22Rv1 (cell line): ENCODE measurements around the gene CHSY1.

Experiments used
- H3K27ac ChIP-seq: fragments of 450-650 bp; 2 replicates; pipeline ENCODE4 v1.5.1; 2017
- ZFX ChIP-seq: fragments of 450-650 bp; IDR thresholded peaks from 2 replicates; pipeline ENCODE4 v1.6.1; 2017; ENCODE audit warnings: antibody characterized with exemption, borderline replicate concordance
- TF ChIP-seq, protein P1 (sequence below): fragments of 450-650 bp; IDR thresholded peaks from 2 replicates; pipeline ENCODE4 v1.5.1; 2017; ENCODE audit warnings: mild to moderate bottlenecking

Gene CHSY1

DNA sequence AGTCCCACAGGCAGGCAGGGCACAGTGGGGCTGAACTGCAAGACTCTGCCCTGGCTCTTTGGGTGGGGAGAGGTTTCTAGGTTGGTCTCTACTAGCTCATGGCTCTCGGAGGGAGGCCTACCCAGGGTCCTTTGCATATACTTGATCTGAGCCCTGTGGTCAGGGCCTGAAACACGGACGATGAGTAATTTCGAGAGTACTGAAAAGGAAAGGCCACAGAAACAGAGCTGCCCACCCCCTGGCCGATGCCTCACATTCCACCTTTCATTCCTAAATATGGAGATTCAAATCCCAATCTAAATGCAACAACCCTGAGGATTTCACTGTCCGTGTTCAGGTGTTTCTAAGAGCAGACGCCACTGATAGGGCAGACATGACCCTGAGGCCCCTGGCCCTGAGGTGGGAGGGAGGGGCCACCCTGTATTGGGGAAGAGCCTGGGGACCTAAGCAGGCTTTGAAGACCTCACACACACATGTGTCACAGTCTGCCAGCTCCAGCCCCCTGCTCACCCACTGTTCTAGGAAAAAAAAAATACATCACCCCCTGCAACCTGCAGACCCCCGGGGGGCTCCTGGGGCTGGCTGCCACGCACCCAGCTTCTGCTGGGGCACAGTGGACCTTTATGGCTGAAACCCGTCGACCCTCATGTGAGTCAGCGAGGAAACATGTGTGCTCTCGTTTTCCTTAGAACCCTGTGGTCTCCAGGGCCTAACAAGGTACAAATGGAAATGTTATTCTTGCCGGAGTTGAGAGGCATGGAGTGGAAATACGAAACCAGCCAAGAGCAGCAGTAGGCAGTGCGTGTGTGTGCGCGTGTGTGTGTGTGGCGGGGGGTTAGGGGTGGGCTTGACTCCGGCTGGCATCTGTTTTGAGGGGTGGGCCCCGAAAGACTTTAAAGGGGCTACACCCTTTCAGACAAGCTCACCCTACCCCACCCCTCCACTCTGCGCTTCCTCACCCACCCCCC lies 112.7 kb downstream of the CHSY1 start:
- TF ChIP-seq, protein P1, sequence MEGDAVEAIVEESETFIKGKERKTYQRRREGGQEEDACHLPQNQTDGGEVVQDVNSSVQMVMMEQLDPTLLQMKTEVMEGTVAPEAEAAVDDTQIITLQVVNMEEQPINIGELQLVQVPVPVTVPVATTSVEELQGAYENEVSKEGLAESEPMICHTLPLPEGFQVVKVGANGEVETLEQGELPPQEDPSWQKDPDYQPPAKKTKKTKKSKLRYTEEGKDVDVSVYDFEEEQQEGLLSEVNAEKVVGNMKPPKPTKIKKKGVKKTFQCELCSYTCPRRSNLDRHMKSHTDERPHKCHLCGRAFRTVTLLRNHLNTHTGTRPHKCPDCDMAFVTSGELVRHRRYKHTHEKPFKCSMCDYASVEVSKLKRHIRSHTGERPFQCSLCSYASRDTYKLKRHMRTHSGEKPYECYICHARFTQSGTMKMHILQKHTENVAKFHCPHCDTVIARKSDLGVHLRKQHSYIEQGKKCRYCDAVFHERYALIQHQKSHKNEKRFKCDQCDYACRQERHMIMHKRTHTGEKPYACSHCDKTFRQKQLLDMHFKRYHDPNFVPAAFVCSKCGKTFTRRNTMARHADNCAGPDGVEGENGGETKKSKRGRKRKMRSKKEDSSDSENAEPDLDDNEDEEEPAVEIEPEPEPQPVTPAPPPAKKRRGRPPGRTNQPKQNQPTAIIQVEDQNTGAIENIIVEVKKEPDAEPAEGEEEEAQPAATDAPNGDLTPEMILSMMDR, result no peak
- no peak for TF ChIP-seq ZFX
- no peak overlapping the region for H3K27ac ChIP-seq

DNA sequence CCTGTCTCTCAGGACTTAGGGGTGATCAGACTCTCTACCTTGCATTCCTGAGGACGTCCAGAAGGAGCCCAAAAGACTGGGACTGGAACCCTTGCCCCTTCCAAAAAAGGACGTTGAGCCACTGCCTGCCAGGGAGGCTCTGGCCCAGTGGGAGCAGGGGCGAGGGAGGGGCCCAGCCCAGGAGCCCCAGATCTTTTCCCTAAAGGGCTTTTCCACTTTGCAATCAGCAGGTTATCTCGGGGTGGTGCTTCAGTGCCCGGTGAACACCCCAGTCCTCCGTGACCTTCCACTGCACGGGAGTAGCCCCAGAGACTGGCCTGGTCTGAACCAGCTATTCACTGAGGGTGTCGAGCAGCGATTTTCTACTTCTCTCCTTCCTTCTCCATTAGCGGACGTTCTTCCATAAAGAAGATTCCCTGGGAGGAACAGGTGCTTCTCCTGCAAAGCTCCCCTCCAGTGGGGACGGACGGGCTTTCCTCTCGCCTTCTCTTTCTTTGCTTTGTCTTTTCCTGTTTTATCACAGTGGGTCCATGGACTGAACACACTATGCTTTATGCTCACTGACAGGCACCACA lies 113.7 kb downstream of the CHSY1 start:
- H3K27ac ChIP-seq, result no peak overlapping the region

GRCh38 chr15:101137312-101137940 lies 114.4 kb downstream of the CHSY1 start:
- TF ChIP-seq, protein P1, result no peak
- H3K27ac ChIP-seq, result no peak overlapping the region

More for the DNA sequence above, 113.7 kb downstream of the CHSY1 start:
- TF ChIP-seq, protein P1, result no peak
- TF ChIP-seq ZFX, result no peak

- no peak for TF ChIP-seq ZFX
- no peak overlapping the region for H3K27ac ChIP-seq
These were observed 115.2 kb downstream of the CHSY1 start for GRCh38 chr15:101136381-101137268.

DNA sequence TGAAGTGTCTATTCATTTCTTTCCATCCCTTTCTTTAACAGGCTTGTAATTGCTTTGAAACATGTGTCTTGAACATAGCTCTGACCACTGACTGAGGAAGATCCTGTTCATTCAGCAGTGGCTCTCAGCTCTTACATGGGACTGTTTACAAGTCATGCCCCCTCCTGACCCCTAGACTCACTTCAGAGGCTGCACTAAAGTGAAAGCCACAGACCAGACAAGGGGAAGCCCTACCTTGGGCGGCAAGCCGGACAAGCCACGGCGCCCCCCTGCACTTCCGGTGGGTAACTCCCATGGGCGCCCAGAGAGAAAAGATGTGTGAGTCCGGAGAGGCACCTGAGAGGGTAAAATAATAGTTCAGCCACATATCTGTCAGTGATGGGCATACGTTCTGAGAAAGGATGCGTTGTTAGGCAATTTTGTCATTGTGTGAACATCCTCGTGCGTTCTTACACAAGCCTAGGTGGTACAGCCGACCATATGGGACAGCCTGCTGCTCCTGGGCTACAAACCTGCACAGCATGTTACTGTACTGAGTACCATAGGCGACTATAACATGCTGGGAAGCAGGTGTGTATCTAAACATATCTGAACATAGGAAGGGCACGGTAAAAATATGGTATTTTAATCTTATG lies 116.2 kb downstream of the CHSY1 start:
- H3K27ac ChIP-seq, result no peak overlapping the region
- TF ChIP-seq, protein P1, result no peak
- no peak for TF ChIP-seq ZFX

GRCh38 chr15:101134780-101135179 lies 117.1 kb downstream of the CHSY1 start:
- TF ChIP-seq, protein P1, result no peak
- TF ChIP-seq ZFX, result no peak

More at GRCh38 chr15:101134780-101135179, 117.1 kb downstream of the CHSY1 start:
- H3K27ac ChIP-seq, result no peak overlapping the region
